SK-N-SH (cell line): ENCODE measurements around the gene MBLAC1. TPM values are rescaled to one million over a fixed set of nuclear protein-coding genes. Genes with fewer than 3 reads are reported as not detected.

Experiments used
- CTCF ChIA-PET: fragments of 300-600, 350-600 bp; formaldehyde crosslinking; extraction: SDS; loops from one replicate; lab custom pipeline; 2021; lab: Yijun Ruan, JAX
- POLR2A ChIA-PET: fragments of 350-600 bp; sonication (Branson Sonifier 250); formaldehyde crosslinking; extraction: SDS; loops from one replicate; lab custom pipeline; 2020; ENCODE audit warnings: antibody characterized with exemption, inconsistent platforms; lab: Yijun Ruan, JAX
- DNase-seq: peaks from one replicate; pipeline ENCODE4 v3.0.0; 2012
- H2AFZ ChIP-seq: fragments of 200-600 bp; sonication (generic); 2 replicates; pipeline ENCODE4 v1.8.1; 2016; ENCODE audit warnings: antibody characterized with exemption, mild to moderate bottlenecking, low read depth
- H3F3A ChIP-seq: fragments of 200-600 bp; sonication (generic); replicated peaks from 2 replicates; pipeline ENCODE3; 2016; ENCODE audit warnings: antibody characterized with exemption, mild to moderate bottlenecking; ENCODE audit not compliant: insufficient read depth
- H3K27ac ChIP-seq, 2 experiments: fragments of 200-500 bp in 1 of 2; fragments of 200-600 bp in 1 of 2; sonication (Bioruptor generic) in 1 of 2; sonication (generic), shearing (Covaris generic) in 1 of 2; 2 replicates each; pipeline versions ENCODE4 v1.5.1 to v1.6.1; 2014 to 2016; ENCODE audit warnings: low read depth in 2 of 2, inconsistent platforms in 1 of 2, low read length in 1 of 2, mild to moderate bottlenecking in 1 of 2, mixed read lengths in 1 of 2
- H3K27me3 ChIP-seq: fragments of 200-600 bp; sonication (generic), shearing (Covaris generic); 2 replicates; pipeline ENCODE4 v1.6.1; 2016; ENCODE audit warnings: mixed run types; ENCODE audit not compliant: insufficient read depth
- H3K36me3 ChIP-seq, 2 experiments: fragments of 200-500 bp in 1 of 2; fragments of 200-600 bp in 1 of 2; sonication (Bioruptor generic) in 1 of 2; sonication (generic) in 1 of 2; replicated peaks in 1 of 2; 2 replicates each; pipeline versions ENCODE3 to v1.5.1; 2014 to 2016; ENCODE audit warnings: low read length in 1 of 2, mild to moderate bottlenecking in 1 of 2; ENCODE audit not compliant: insufficient read depth in 2 of 2, control insufficient read depth in 1 of 2
- H3K4me1 ChIP-seq, 2 experiments: fragments of 200-500 bp in 1 of 2; fragments of 200-600 bp in 1 of 2; sonication (Bioruptor generic) in 1 of 2; sonication (generic), shearing (Covaris generic) in 1 of 2; 2 replicates each; pipeline versions ENCODE4 v1.5.1 to v1.6.1; 2014 to 2016; ENCODE audit warnings: low read depth in 1 of 2, low read length in 1 of 2, mixed run types in 1 of 2; ENCODE audit not compliant: insufficient read depth in 2 of 2, control insufficient read depth in 1 of 2
- H3K4me2 ChIP-seq: fragments of 200-600 bp; sonication (generic), shearing (Covaris generic); 2 replicates; pipeline ENCODE4 v1.6.1; 2017; ENCODE audit warnings: mixed run types
- H3K4me3 ChIP-seq, 2 experiments: fragments of 200-500 bp in 1 of 2; fragments of 200-600 bp in 1 of 2; sonication (Bioruptor generic) in 1 of 2; sonication (generic), shearing (Covaris generic) in 1 of 2; 2 replicates each; pipeline versions ENCODE4 v1.5.1 to v1.8.1; 2014 to 2016; ENCODE audit warnings: low read depth in 2 of 2, inconsistent platforms in 1 of 2, low read length in 1 of 2, mild to moderate bottlenecking in 1 of 2, mixed read lengths in 1 of 2, moderate library complexity in 1 of 2
- H3K79me2 ChIP-seq: fragments of 200-600 bp; sonication (generic); 2 replicates; pipeline ENCODE4 v1.8.1; 2017; ENCODE audit warnings: mild to moderate bottlenecking; ENCODE audit not compliant: insufficient read depth
- H3K9ac ChIP-seq: fragments of 200-600 bp; sonication (generic); 2 replicates; pipeline ENCODE4 v1.6.1; 2017; ENCODE audit warnings: mixed run types
- H3K9me2 ChIP-seq: fragments of 200-600 bp; sonication (generic); 2 replicates; pipeline ENCODE4 v1.6.1; 2017; ENCODE audit warnings: mixed run types
- H3K9me3 ChIP-seq: fragments of 200-600 bp; sonication (generic); 2 replicates; pipeline ENCODE4 v1.6.1; 2017; ENCODE audit warnings: mixed run types, mild to moderate bottlenecking, moderate library complexity
- H4K20me1 ChIP-seq: fragments of 200-600 bp; sonication (generic); 2 replicates; pipeline ENCODE4 v1.6.1; 2017; ENCODE audit warnings: mild to moderate bottlenecking, mixed run types; ENCODE audit not compliant: insufficient read depth
- CTCF ChIP-seq: fragments of 200-600 bp; sonication (generic); IDR thresholded peaks from 2 replicates; pipeline ENCODE4 v1.6.1; 2017; ENCODE audit warnings: antibody characterized with exemption, mild to moderate bottlenecking, moderate library complexity
- GATA2 ChIP-seq: sonication (generic); formaldehyde crosslinking; IDR thresholded peaks from 2 replicates; pipeline ENCODE4 v1.5.0; 2020; ENCODE audit warnings: mild to moderate bottlenecking, missing genetic modification reagents
- IRF3 ChIP-seq: fragments of 150-350 bp; IDR thresholded peaks from 2 replicates; pipeline ENCODE4 v1.6.1; 2016; ENCODE audit warnings: mild to moderate bottlenecking, low read depth, low read length
- MAX ChIP-seq: IDR thresholded peaks from 2 replicates; pipeline ENCODE4 v1.4.0; 2012; ENCODE audit warnings: low read depth
- MXI1 ChIP-seq: IDR thresholded peaks from 2 replicates; pipeline ENCODE4 v1.6.1; 2012; ENCODE audit warnings: mild to moderate bottlenecking, low read depth, low read length, improper control_type of control experiment
- NFIC ChIP-seq: IDR thresholded peaks from 2 replicates; pipeline ENCODE4 v1.4.0; 2012; ENCODE audit warnings: borderline replicate concordance
- NRF1 ChIP-seq: IDR thresholded peaks from 2 replicates; pipeline ENCODE4 v1.6.1; 2012; ENCODE audit warnings: low read depth, mild to moderate bottlenecking, low read length
- PBX3 ChIP-seq: IDR thresholded peaks from 2 replicates; pipeline ENCODE4; 2012
- RCOR1 ChIP-seq: fragments of 150-350 bp; IDR thresholded peaks from 2 replicates; pipeline ENCODE4 v1.6.1; 2017; ENCODE audit warnings: antibody characterized with exemption, low read length
- REST ChIP-seq: IDR thresholded peaks from 2 replicates; pipeline ENCODE4 v1.6.1; 2012; ENCODE audit warnings: mild to moderate bottlenecking, low read depth, low read length, moderate library complexity
- USF1 ChIP-seq: IDR thresholded peaks from 2 replicates; pipeline ENCODE4 v1.4.0; 2012; ENCODE audit warnings: low read depth, borderline replicate concordance
- WGBS: methylation state at CpG from one replicate; pipeline ENCODE4 v1.1.6; 2017; ENCODE audit warnings: low lambda C conversion rate; 5-methylcytosine and 5-hydroxymethylcytosine counted together
- polyA plus RNA-seq, 3 experiments: library from polyadenylated mRNA; depleted of rRNA; stranded (reverse); fragments of >200 nt; gene quantifications; 2 replicates each; pipeline ENCODE4 v1.2.3, GENCODE V29; 2012

The MBLAC1 gene
- polyA plus RNA-seq, 1 of the 3 experiments (the other 2 are of a cell fraction) = 4.4 TPM

- H3K4me1 ChIP-seq = peaks cover 0 to 4% of the 10 kb centered on the region in 2 experiments; a peak in 1 of 4 replicates
- TF ChIP-seq REST (no peak), MXI1 (no peak), MAX (no peak)
- TF ChIP-seq, all 33 proteins: peak for 0
- no peaks in the 10 kb centered on the region for H3K9me3 ChIP-seq
- peaks cover 8 to 32% of the 10 kb centered on the region in 2 experiments for H3K36me3 ChIP-seq
- ChIA-PET POLR2A (interaction anchor here (6.9 kb wide), 1 partner anchor 14 kb away, joined by 32 read pairs; the partner anchor contains the start of genes AP4M1 and MCM7), CTCF (interaction anchor here (1.0 to 7.2 kb wide), 2 partner anchors 12 to 16 kb away, joined by 3 to 42 read pairs; partner anchors contain the start of gene MBLAC1)
- H3K9ac ChIP-seq = no peak overlapping the region
- no peaks in the 10 kb centered on the region for H3K27me3 ChIP-seq
- DNase-seq = no peak
- no peaks in the 10 kb centered on the region for H4K20me1 ChIP-seq
- H3K4me3 ChIP-seq = no peak overlapping the region
- H3K27ac ChIP-seq = no peak overlapping the region
- peaks cover 14% of the 10 kb centered on the region for H3F3A ChIP-seq
- H3K79me2 ChIP-seq = peaks cover 18% of the 10 kb centered on the region
- 95% methylated on average over 7 of the region's 7 CpGs for WGBS
- H3K9me2 ChIP-seq = no peaks in the 10 kb centered on the region
- no peak overlapping the region for H3K4me2 ChIP-seq
- H2AFZ ChIP-seq = no peak overlapping the region
Measured at GRCh38 chr7:100115026-100115425, 11.7 kb upstream of the MBLAC1 start.

- WGBS = 17% methylated on average over 18 of the region's 18 CpGs
- CTCF ChIA-PET = interaction anchor here (7.2 kb wide), 1 partner anchor 13 kb away, joined by 42 read pairs; no protein-coding TSS in a partner anchor
- H3K27ac ChIP-seq = peak overlapping the region; percentile 84
Measured at GRCh38 chr7:100118388-100119071, 8.2 kb upstream of the MBLAC1 start.

More at GRCh38 chr7:100118388-100119071, 8.2 kb upstream of the MBLAC1 start:
- no peaks in the 10 kb centered on the region for H4K20me1 ChIP-seq
- peaks cover 47% of the 10 kb centered on the region for H3K79me2 ChIP-seq
- H2AFZ ChIP-seq = peak overlapping the region; percentile 93
- no peaks in the 10 kb centered on the region for H3K27me3 ChIP-seq
- peaks cover 0 to 11% of the 10 kb centered on the region in 2 experiments; a peak in 2 of 4 replicates for H3K4me1 ChIP-seq
- peak overlapping the region; percentile 96 for H3K4me2 ChIP-seq
- POLR2A ChIA-PET = no interaction called here
- TF ChIP-seq NFIC = no peak
- TF ChIP-seq USF1 = no peak
- no peak for TF ChIP-seq NRF1
- no peak for TF ChIP-seq MAX
- TF ChIP-seq CTCF = no peak
- no peak for TF ChIP-seq RCOR1
- TF ChIP-seq PBX3 = no peak
- TF ChIP-seq GATA2 (CRISPR knock-in tag) = no peak
- no peak for TF ChIP-seq IRF3
- peaks cover 20% of the 10 kb centered on the region for H3F3A ChIP-seq
- peak overlapping the region; percentile 78 for H3K9ac ChIP-seq
- no peaks in the 10 kb centered on the region for H3K9me2 ChIP-seq
- DNase-seq = no peak
- H3K36me3 ChIP-seq = peaks cover 5 to 25% of the 10 kb centered on the region in 2 experiments
- peak overlapping the region; percentile 69 to 97 for H3K4me3 ChIP-seq
- no peaks in the 10 kb centered on the region for H3K9me3 ChIP-seq
